H7 (cell line): ENCODE data around the gene LKAAEAR1. TPM values are rescaled to one million over a fixed set of nuclear protein-coding genes. Genes with fewer than 3 reads are reported as not detected.
"Not testable (repeated sequence)": the region's sequence is repeated elsewhere in the genome, so short reads cannot be mapped to it uniquely, and the experiment has no call there.

Source experiments
- DNase-seq: peaks from one replicate; pipeline ENCODE4 v3.0.0; 2012
- H3K27me3 ChIP-seq: 2 replicates; pipeline ENCODE4 v1.6.0; 2011; ENCODE audit warnings: mild to moderate bottlenecking, low read length; ENCODE audit not compliant: control insufficient read depth, insufficient read depth
- H3K36me3 ChIP-seq: replicated peaks from 2 replicates; pipeline ENCODE4 v1.5.1; 2011; ENCODE audit warnings: low read length; ENCODE audit not compliant: control insufficient read depth, insufficient read depth
- H3K4me3 ChIP-seq: 2 replicates; pipeline ENCODE4 v1.5.1; 2011; ENCODE audit warnings: low read depth, mild to moderate bottlenecking, control low read depth, low read length, moderate library complexity; ENCODE audit not compliant: insufficient read depth
- total RNA-seq: library from RNA; depleted of rRNA; stranded (reverse); fragments of >200 nt; shearing (Covaris generic); gene quantifications from 2 replicates; pipeline ENCODE4 v1.2.3, GENCODE V29; 2014; rRNA removed

Gene LKAAEAR1
- total RNA-seq: 0.45 TPM in 1 of 2 replicates, not detected in the other

GRCh38 chr20:64083804-64084684 lies at the start of gene LKAAEAR1:
Gene LKAAEAR1, minus strand, starts transcription at chr20:64084398. Its CDS starts 179 bp downstream, at chr20:64084219.
- H3K27me3 ChIP-seq: peaks cover 38% of the 10 kb centered on the region
- no peaks in the 10 kb centered on the region for H3K36me3 ChIP-seq
- DNase-seq: peak; percentile 88
- H3K4me3 ChIP-seq: peak within 1 kb of the TSS; percentile 64

GRCh38 chr20:64131406-64131805 lies 47.2 kb upstream of the LKAAEAR1 start:
- no peaks in the 10 kb centered on the region for H3K36me3 ChIP-seq
- H3K4me3 ChIP-seq: no peak overlapping the region
- peak; percentile 62 for DNase-seq
- no peaks in the 10 kb centered on the region for H3K27me3 ChIP-seq

- H3K27me3 ChIP-seq: no peaks in the 10 kb centered on the region
These were observed 46.7 kb upstream of the LKAAEAR1 start for GRCh38 chr20:64130876-64131275.

GRCh38 chr20:64130271-64130670 lies 46.1 kb upstream of the LKAAEAR1 start:
- H3K27me3 ChIP-seq: no peaks in the 10 kb centered on the region
- no peak overlapping the region for H3K4me3 ChIP-seq
- peak; percentile 35 for DNase-seq
- no peaks in the 10 kb centered on the region for H3K36me3 ChIP-seq

More at GRCh38 chr20:64130876-64131275, 46.7 kb upstream of the LKAAEAR1 start:
- no peak overlapping the region for H3K4me3 ChIP-seq
- peak; percentile 19 for DNase-seq
- H3K36me3 ChIP-seq: no peaks in the 10 kb centered on the region

- peak; percentile 13 for DNase-seq
- no peak overlapping the region for H3K4me3 ChIP-seq
- H3K27me3 ChIP-seq: no peaks in the 10 kb centered on the region
- no peaks in the 10 kb centered on the region for H3K36me3 ChIP-seq
These were observed 45.1 kb upstream of the LKAAEAR1 start for GRCh38 chr20:64129146-64129782.

GRCh38 chr20:64123517-64123916 lies 39.3 kb upstream of the LKAAEAR1 start:
- not testable (repeated sequence) for H3K27me3 ChIP-seq, H3K36me3 ChIP-seq, H3K4me3 ChIP-seq, DNase-seq

GRCh38 chr20:64122927-64123326 lies 38.7 kb upstream of the LKAAEAR1 start:
- H3K36me3 ChIP-seq, H3K27me3 ChIP-seq, H3K4me3 ChIP-seq, DNase-seq: not testable (repeated sequence)

GRCh38 chr20:64121586-64121985 lies 37.4 kb upstream of the LKAAEAR1 start:
- H3K27me3 ChIP-seq: no peaks in the 10 kb centered on the region
- H3K4me3 ChIP-seq: no peak overlapping the region
- peak; percentile 7 for DNase-seq
- no peaks in the 10 kb centered on the region for H3K36me3 ChIP-seq

GRCh38 chr20:64119681-64120341 lies 35.6 kb upstream of the LKAAEAR1 start:
- no peak overlapping the region for H3K4me3 ChIP-seq
- no peaks in the 10 kb centered on the region for H3K27me3 ChIP-seq
- DNase-seq: peak; percentile 71
- H3K36me3 ChIP-seq: no peaks in the 10 kb centered on the region

- Histone ChIP-seq H3K27me3 (no peaks in the 10 kb centered on the region), H3K36me3 (no peaks in the 10 kb centered on the region), H3K4me3 (no peak overlapping the region)
- DNase-seq: no peak
These were observed 35.1 kb upstream of the LKAAEAR1 start for GRCh38 chr20:64119301-64119680.

- not testable (repeated sequence) for H3K36me3 ChIP-seq, H3K27me3 ChIP-seq, H3K4me3 ChIP-seq, DNase-seq
These were observed 33.2 kb upstream of the LKAAEAR1 start for GRCh38 chr20:64117432-64117777.

- DNase-seq: no peak
- no peaks in the 10 kb centered on the region for H3K36me3 ChIP-seq
- H3K27me3 ChIP-seq: no peaks in the 10 kb centered on the region
- no peak overlapping the region for H3K4me3 ChIP-seq
These were observed 32.6 kb upstream of the LKAAEAR1 start for GRCh38 chr20:64116541-64117431.

GRCh38 chr20:64116016-64116415 lies 31.8 kb upstream of the LKAAEAR1 start:
- H3K27me3 ChIP-seq: no peaks in the 10 kb centered on the region
- no peaks in the 10 kb centered on the region for H3K36me3 ChIP-seq
- H3K4me3 ChIP-seq: no peak overlapping the region
- DNase-seq: no peak
